Activated CD8-positive, alpha-beta memory T cell treated with anti-CD3 and anti-CD28 coated beads, Interleukin-2, amount 50 U/mL, for 24 hours (primary cell): ENCODE measurements around the gene PRDM10.
A peak's percentile ranks its signal among the peaks of the same experiment; 100 is the strongest.
"Not testable (repeated sequence)": the region's sequence is repeated elsewhere in the genome, so short reads cannot be mapped to it uniquely, and the experiment has no call there.

Source experiments
- DNase-seq: peaks from one replicate; pipeline ENCODE4 v3.0.0-alpha.2; 2020; ENCODE audit errors: extremely low read depth

PRDM10 gene

GRCh38 chr11:130015846-130016245, 13.2 kb upstream of the PRDM10 start:
- not testable (repeated sequence) for DNase-seq

- DNase-seq, result no peak
Observed at GRCh38 chr11:130008326-130008725, 5.7 kb upstream of the PRDM10 start.

- DNase-seq, result no peak
Observed at GRCh38 chr11:130006929-130007328, 4.3 kb upstream of the PRDM10 start.

DNA sequence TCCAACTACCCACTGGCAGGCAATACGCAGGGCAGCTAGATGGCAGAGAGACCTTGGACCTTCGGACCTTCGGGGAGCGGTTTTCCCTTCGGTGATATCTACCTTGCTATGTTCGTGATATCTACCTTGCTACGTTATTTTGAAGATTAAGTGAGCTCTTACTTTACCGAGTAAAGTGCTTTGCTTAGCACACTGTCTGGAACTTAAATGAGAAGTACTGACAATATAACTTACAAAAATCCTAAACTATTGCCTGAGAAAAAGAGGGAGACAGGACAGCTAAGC, 1.0 kb upstream of the PRDM10 start:
- DNase-seq, result no peak

DNA sequence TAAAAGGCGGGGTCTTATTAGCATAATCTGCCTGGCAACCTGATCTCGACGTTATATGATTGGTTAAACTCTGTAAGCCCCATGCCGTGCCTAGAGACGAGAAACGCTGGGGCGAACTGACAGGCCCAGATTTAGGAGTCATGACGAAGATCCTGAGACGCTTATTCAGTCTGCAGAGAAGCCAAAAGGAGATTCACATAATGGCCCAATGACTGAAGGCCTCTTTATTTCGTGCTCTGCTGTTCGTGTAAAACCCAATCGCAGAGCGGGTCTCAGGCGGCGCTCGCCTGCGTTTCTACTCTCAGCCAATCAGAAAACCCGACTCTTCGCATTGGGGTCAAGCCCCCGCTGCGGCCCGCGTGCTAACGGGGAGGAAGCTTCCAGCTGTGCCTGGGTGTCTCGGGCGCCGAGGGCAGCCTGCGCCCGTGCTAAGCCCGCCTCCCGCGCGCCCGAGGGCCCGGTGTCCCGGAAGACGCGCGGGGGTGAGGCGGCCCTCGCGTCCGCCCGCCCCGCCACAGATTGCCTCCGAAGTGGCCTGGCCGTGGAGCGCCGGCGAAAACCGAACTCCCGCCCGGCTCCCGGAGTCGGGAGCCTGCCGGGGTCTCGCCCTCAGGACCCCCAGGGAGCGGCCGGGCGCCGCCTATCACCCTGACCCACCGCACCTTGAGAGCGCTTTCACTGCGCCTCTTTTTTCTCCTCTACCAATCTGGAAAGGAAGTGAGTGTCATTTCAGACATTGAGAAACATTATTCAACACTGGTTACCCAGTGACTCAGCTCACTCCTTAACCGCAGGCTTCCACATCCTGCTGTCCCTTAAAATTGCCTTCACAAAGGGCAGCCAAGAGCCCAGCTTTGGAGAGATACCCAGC, 446 bp upstream of the PRDM10 start:
- peak; percentile 75 for DNase-seq

GRCh38 chr11:130001461-130002351, 929 bp downstream of the PRDM10 start:
- DNase-seq, result no peak

- DNase-seq, result no peak
Observed at GRCh38 chr11:130000552-130001176, 2.0 kb downstream of the PRDM10 start.

- DNase-seq, result no peak
Observed at GRCh38 chr11:129999407-129999806, 3.2 kb downstream of the PRDM10 start.

GRCh38 chr11:129998905-129999304, 3.7 kb downstream of the PRDM10 start:
- no peak for DNase-seq

- DNase-seq, result no peak
Observed at GRCh38 chr11:129998107-129998506, 4.5 kb downstream of the PRDM10 start.

DNA sequence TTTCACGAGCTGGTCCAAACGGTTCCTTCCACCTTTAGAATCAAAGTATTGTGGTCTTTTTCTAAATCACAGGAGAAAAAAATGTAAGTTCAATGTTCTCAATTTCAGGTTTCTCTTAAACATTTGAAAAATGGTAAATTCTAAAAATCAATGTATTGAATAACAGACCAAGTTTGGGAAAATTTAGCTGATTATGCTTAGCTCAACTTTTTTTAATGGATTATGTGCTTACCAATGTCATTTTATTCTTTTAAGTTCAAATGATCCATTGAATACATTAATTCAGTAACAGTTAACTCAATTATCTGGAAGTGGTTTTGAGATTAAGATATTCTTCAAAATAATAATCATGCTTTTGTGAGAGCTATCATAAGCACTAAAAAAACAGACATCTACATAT, 5.1 kb downstream of the PRDM10 start:
- no peak for DNase-seq

DNA sequence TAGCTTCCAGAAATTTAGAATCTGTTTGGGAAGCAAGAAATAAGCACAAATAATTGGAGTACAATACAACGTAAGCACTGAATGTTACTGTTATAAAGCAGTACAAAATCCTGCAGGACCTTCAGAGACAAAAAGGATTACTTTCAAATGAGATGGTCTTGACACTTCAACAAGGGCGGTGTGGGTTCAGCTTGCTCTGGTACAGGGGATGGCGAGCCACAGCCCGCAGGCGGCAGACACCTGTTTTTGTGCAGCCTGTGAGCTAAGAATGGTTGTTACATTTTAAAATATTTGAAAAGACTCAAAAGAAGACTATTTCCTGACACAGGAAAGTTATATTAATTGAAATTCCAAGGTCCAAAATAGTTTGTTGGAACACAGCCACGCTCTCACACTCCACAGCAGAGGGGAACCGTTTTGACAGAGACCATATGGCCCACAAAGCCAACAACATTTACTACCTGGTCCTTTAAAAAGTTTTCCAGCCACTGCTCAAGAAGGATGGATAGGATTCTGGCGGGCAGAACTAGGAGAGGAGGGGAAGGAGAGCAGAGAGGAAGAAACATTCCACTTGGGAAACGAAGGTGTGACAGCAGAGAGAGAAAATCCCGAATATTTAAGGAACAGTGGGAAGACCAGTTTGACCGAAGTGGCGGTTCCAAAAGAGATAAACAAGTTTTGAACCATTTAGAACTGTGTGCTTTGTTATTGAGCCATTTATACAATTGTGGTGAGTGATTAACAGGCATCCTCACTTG, 6.3 kb downstream of the PRDM10 start:
- DNase-seq, result no peak

DNA sequence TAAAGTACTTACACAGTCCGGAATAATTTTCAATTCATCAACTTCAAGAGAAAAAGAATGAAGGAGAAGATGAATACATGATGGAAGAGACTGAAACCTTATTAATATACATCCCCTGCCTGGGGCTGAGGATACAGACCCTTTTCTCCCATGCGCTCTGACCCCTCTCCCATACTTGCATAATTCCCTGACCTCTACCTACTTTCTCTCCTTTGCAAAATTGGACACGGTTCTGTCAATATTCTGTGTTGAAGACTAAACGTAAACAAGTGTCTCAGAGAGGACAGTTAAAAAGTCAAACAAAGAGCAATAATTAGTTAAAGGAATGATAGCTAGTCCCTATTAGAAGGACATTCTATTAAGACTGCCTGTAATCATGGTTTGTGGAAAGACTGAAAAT, 7.5 kb downstream of the PRDM10 start:
- no peak for DNase-seq

DNA sequence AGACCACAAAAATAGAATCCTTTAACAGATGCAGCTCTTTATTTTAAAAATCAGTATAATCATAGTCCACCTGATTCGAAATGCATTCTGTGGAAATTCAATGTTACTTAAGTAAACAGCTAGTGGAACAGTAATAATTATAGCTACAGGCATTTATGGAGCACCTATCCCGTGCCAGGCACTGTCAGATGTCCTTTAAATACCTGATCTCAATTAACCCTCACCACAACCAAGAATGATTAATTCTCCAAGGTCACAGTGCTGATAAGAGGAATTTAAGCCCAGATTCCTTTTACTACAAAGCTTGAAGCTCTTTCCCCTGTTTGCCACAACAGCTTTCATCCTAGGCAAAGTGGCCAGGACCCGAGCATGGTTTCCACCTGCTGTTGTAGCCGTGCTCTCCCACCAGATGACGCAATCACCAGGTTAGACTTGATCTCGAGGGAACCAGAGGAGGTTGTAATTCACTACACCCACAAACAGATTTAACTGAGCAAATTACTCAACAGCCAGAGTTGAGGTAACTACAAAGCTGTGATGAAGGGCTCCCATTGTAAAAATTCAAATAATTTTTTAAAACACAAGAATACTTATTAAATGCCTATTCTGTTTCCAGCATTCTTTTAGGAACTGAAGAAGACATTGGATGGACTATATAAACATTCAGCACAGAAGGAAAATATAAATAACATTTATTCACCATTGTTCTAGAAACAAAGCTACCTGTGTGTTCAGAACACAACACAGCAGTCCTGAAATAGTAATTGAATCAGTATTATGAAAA, 10.3 kb downstream of the PRDM10 start:
- no peak for DNase-seq

DNA sequence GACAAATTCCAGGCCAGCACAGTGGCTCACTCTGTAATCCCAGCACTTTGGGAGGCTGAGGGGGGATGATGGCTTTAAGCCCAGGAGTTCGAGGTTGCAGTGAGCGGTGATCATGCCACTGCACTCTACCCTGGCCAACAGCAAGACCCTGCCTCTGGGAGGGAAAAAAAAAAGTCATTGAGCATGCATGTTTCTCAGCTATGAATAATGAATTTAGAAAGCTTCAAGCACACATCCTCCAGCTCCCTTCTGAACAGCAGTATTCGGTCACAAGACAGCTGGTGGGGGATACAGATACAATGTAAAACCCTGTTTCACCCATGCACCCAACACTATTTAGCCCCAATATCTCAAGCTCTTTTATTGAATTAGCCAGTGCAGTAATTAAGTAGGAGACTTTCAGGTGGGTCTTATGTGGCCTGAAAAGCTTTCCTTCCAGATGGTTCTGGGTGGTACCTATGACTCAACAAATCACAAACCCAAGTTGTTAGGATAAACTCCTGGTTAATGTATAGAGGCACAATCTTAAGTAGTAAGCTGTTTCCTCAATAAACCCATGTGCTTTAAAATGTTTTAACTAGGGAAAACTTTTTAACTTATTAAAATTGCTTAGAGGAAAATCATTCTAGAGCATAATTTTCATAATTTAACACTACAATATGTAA, 13.4 kb downstream of the PRDM10 start:
- DNase-seq, result no peak

DNA sequence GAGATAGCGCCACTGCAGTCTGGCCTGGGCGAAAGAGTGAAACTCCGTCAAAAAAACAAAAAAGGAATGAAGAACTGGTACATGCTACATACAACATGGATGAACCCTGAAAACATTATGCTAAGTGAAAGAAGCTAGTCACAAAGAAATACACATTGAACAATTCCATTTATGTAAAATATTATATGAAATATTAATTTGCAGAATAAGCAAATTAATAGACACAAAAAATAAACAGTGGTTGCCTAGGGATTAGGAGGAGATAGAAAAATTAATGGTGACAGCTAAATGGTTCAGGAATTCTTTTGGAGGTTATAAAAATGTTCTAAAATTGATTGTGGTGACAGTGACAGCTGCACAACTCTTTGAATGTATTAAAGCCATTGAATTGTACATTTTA, 14.7 kb downstream of the PRDM10 start:
- no peak for DNase-seq

GRCh38 chr11:129985823-129986222, 16.8 kb downstream of the PRDM10 start:
- no peak for DNase-seq

DNA sequence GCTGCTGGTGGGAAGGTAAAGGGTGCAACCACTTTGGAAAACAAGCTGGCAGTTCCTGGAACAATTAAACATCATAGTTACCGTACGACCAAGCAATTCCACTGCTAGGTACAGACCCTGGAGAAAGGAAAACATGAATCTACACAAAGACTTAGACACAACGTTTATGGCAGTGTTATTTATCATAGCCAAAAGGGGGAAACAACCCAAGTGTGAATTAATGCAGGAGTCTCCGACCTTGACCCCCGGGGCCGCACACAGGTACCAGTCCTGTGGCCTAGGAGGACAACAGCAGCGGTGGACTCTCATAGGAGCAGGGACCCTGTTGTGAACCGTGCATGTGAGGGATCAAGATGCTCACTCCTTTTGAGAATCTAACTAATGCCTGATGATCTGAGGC, 22.5 kb downstream of the PRDM10 start:
- no peak for DNase-seq

DNA sequence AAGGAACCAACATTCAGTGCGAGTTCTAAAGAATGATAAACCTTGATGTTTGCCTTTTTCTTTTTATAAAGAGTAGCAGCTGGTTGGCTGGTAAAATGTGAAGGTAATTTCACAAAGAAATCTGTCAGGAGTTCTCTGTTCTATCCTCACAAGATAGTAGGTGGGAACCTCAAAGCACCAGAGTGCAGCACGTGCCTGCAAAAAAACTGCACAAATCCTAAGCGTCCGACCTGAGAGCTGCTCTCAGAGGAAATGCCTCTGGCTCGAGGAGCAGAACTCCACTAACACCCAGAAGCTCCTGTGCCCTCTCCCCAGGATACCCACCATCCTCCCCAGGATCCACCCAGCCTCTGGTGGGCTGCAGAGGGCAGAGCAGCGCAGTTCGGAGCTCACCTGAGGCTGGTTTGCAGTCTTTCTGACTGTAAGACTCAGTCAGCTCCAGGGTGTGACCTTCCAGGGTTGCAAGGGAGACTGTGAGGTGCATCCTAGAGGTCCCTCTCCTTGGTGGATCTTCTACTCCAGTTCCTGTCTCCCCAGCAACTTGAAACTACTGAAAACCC, 23.5 kb downstream of the PRDM10 start:
- DNase-seq, result no peak

DNA sequence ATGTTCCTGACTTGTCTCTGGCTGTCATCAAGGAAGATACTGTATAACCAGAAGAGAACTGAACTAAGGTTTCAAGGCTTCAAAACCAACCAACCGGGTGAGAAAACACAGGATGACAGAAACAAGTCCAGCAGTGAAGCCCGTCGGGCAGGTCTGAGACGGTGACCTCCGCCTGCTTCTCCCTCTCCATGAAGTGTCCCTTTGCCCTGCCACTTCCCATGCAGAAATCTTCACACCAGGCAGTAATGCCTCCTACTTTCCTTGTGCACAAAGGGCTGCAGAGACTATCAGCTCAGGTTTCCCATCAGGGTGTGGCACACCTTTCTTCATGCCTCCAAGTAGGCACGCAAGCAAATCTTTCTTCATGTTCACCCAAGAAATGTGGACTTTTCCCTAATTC, 24.2 kb downstream of the PRDM10 start:
- no peak for DNase-seq
